CD4-positive, alpha-beta T cell treated with Interleukin-4 for 4 hours (primary cell): ENCODE results near the gene TBX4.

Source experiments
- DNase-seq: peaks from one replicate; pipeline ENCODE4 v3.0.0-alpha.2; 2020

TBX4 gene

GRCh38 chr17:61455324-61456060 is 3.3 kb downstream of the TBX4 start:
- no peak for DNase-seq

DNA sequence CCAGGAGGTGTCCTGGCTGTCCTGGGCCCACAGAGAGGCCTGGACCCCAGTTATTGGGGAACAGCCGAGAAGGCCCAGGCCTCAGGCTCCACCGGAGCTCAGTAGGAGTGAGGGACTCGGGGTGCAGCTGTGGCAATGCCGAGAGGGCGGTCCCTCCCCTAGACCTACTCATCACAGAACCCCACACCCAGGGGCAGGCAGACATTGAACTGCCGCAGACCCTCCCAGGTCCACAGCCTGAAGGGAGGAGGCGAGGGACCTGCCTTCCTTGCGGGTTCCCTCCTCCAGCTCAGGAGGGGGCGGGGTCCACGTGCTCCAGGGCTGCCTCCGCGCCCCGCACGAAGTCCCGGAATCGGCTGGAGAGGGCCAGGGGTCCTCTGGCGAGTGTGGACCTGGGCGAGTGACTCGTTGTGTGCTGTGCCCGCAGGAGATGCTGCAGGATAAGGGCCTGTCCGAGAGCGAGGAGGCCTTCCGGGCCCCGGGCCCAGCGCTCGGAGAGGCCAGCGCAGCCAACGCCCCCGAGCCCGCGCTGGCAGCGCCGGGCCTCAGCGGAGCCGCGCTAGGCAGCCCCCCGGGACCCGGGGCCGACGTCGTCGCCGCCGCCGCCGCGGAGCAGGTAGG is 3.9 kb downstream of the TBX4 start:
- DNase-seq, result no peak

DNA sequence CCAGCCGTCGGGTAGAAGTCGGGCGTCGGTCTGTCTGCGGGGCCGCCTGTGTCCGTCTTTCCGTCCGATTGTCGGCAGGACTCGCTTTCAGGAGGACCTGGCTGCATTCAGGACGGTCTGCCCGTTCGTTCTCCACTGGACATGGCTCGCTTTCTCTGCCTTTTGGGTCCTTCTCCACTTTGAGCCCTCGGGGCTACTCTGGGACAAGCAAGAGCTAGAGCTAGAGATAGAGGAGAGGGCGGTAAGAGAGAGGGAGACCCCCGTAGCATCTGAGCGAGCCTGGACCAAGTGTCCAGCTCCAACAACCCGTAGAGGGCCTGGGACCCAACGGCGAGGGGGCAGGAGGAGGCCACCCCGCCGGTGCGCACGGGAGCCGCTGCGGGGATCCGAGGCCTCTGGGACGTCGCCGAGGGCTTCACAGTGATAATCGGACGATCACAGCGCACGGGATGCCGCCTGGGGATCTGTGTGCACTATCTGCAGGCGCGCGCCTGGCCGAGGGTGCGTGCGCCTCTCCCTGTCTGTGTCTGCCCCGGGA is 4.5 kb downstream of the TBX4 start:
- DNase-seq, result no peak

DNA sequence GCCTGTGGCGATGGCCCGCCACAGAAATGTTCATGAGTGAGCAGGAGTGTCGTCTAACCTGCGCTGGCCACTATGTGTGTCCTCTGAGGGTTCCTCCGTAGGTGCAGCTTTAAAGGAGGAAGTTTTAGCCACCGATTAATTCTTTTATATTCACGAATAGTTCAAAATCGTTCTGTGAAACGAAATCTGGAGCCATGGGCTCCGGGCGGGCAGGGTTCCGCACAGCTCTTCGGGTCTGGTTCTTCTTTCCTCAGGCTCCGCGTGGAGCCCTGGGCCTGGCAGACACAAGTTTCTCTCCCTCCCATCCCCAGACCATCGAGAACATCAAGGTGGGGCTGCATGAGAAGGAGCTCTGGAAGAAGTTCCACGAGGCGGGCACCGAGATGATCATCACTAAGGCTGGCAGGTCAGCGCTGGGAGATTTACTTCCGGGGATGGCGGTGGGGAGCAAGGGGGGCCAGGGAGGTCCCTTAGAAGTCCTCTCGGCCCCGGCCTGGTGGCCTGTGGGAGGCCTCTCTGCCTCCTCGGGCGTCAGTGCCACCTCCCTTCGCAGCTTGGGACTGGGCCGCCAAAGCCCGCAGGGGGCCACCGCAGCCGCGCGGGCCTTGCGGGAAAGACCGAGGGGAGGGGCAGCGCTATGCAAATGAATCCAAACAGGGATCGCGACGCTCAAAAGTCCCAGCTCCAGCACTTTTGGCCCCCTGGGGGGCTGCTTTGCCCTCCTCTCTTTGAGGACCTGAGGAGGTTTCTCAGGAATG is 5.2 kb downstream of the TBX4 start:
- no peak for DNase-seq

GRCh38 chr17:61458000-61458399 is 5.8 kb downstream of the TBX4 start:
- DNase-seq, result no peak

- no peak for DNase-seq
Observed at GRCh38 chr17:61458421-61459141, 6.4 kb downstream of the TBX4 start.

DNA sequence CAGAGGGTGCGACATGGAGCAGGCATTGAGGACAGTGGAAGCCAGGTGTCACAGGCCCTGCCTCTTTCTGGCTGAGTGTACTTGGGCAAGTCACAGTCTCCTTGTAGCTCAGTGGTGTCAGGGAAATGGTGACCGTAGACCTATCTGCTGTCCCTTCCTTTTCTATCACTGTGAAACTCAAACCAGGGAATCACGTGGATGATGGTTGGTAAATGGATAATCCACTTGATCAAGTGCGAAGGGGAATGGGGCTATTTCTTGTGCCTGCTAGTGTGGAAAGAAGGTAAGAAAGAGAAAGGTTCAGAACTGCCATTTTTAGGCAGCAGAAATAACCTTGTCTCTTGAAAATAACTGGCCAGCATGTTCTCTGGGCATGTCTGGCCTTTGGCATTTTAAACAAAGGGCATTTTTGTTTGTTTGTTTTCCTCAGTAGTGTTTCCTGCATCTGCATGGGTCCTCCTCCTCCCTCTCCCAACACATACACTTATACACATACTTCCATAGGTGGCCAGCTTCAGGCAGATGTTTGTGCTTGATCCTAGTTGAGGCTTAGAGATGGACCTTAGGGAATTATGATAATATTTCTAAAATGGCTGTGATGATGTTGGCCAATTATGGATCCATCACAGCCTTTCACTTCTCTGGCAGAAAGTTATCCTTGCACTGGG is 7.1 kb downstream of the TBX4 start:
- DNase-seq, result no peak

DNA sequence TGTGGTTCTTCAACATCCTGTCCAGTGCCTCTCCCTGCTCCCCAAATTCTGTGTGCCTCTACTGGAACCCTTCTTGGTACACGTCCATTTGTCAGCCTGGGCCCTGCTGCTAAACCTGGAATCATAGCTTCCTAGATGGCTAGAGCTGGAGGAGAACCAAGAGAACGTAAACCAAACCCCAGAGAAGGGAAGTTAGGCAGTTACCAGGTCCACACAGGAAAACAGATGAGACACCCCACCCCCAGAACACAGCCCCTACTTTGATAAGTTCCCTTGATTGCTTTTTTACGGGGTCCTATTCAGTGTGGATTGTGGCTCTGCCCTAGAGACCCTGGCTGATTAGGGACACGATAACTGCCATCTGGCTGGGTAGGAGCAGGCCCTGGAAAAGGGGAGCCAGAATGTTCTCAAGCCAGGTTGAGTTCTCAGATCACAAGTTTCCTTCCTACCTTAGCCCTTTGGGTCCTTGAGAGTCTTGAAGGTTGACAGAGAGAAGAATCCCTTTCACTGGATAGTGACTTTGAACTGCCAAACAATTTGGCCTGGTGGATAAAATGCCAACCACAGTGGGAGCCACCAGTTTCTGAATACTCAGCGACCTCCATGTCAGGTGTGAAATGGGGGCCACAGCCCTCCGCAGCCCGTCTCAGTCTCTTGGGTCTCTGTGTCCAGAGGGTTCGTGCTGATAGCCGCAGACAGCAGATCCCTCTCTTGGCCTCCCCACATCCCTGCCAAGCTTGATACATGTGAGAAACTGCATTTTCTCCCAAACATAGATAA is 7.9 kb downstream of the TBX4 start:
- DNase-seq, result no peak

DNA sequence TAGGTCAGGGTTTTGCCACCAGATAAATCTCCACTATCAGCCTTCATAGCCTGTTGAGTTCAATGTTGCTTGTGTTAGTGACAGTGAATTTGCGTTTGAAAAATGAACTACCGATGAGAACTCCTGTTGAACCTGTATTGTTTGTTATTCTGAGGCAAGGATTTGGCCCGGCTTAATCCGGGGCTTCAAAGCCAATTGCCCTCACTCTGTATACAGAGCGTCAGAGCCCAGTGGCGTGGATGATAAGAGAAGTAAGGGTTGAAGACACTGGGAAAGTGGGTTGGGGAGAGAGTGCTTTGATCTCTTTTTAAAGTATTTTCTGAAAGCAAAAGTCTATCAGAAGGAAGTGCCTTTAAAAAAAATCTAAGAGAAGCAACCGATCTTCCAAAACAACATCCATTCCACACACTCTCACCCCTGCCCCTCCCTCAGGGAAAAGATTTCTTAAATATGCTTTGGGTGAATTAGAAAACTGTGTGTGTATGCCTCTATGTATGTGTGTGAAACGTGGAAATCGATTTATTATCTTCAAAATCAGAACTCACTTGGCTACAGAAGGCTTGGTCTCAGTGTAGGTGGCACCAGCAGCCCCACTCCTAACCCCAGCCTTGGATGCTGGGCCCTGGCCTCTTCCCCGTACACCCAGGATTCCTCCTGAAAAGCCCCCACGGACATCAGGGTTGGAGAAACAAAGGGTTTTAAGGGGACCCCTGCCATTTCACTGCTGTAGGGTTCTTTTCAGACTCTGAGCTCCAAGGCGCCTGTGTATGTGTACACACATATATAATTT is 8.8 kb downstream of the TBX4 start:
- no peak for DNase-seq

DNA sequence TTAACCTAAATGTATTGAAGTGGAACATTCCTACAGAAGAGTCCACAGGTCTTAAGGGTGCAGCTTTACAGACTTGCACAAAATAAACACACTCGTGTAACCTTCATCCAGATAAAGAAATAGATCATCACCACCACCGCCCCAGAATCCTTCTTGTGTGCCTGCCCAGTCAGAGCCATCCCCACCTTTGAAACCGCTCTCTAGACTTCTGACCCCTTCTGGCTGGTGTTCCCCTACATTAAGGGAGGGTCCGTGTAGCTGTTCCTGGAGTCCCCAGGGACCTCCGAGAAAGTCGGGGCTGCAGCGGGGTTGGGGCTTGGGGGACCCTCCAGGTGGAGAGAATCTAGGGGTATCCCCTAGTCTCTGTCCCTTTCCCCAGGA is 9.4 kb downstream of the TBX4 start:
- no peak for DNase-seq

DNA sequence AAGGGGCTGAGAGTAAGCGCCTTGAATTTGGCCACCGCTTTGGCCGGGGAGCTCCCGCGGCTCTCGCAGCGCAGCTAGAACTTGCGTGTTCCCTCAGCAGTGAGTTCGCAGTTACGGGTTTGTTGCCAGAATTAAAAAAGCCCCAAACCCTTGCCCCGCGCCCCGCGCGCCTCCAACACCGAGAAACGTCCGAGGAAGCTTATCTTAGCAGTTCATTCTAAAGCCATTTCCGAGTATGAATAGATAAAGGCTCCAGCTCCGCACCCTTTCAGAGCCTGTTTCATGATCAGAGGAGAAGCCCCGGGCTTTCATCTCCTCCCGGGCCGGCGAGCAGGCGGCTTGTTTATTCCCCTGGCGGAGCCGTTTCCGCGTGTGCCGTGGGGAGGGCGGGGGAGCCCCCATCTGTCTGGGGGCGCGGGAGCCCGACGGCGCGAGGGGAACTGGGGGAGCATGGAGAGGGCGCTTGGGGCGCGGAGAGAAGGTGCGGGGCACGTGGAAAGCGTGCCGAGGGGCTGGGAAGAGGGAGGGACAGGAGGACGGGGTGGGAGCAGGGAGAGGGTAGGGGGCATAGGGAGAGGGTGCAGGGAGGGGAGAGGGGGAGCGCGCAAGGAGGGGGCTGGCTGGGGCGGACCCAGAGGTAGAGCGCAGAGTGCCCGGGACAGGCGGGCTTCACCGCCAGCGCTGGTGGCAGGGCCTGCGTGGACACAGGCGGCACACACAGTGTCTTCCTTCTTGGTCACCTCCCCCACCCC is 9.9 kb downstream of the TBX4 start:
- no peak for DNase-seq

DNA sequence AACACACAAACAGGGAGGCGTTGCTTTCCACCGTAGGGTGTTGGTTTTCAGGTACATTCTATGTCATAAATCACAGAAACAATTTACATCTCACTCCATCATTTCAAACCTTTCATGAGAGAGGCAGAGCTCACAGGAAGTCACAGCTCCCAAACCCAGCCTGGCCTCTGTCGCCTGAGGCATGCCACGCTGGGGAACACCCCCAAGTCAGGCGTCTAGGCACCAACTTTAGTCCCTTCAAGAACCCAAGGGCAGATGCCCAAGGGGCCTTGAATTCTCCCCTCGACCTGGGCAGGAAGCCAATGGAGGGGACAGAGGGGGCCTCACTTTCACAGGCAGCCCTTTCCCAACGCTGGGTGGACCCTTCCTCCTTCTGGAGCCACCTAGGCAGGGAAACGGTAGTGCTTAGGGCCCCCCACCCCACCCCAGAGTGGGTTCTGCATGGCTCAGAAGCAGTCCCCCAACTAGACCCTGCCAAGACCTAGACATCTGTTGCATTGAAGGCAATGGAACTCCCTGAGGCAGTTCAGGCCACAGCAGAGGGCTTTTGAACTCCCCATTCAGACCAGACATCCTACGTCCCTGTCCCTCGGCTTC is 10.6 kb downstream of the TBX4 start:
- DNase-seq, result no peak

DNA sequence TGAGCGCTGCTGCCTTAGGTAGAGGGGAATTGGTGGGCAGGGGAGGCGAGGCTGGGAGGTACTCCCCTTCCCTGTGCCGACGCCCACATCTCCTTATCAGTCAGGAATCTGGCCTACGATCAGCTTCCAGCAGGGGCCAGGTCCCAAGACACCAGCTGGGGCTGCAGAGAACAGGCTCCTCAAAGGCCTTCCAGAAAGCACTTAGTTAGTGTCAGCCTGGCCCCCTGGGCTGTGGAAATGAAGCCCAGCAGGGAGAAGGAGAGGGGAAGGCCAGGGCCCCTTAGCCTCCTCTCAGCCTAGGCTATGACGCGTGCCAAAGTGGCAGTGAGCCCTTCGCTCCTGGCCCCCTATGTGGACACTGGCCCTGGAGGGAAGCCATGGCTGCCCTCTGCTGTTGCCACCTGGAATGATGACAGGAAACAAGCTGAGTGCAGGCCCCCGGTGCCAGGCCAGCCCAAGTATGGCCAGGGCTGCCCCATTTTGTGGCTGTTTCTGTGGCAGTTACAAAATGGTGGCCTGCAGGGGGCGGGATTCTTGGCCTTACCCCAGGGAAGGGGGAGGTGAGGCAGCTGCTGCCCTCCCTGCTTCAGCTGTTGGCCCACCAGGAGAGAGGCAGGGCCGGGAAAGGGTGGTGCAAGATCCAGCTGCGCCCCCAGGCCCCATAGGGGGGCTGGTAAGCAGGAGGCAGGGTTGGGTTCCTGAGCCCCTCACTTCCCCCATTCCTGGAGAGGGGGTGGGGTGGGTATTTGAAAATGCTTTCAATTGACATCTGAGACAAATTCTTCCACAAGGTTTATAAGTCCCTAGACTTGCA is 11.3 kb downstream of the TBX4 start:
- DNase-seq, result no peak

DNA sequence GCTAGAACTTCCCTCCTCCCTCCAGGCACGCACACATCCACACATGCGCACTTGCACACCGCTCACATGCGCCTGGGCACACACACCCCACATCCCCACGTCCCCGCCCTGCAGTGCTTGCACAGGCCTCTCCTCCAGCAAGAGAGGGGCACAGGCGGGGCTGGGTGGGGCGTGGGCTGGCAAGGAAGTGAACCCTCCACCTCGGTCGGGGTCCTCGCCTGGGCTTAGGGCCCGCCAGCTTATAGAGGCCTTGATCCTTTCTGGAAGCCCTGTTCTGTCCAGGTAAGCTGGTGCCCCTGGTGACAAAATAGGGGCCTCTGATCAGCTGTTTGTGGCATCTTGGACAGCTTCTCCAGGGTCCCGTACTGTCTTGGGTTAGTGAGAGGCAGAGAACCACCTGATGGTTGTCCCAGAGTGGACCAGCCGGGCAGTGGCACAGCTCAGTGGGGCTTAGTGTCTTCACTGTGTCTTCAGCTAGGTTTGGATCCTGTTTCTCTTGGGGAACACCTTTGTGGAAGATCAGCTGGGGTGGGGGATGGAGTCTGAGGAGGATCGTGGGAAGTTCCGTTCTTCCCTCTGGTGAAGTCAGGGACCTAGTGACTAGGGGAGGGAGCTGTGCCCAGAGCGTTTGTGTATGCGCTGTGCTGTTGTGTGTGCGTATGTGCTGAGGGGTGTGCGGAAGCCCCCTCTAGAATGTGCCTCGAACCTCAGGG is 12.1 kb downstream of the TBX4 start:
- DNase-seq, result no peak

DNA sequence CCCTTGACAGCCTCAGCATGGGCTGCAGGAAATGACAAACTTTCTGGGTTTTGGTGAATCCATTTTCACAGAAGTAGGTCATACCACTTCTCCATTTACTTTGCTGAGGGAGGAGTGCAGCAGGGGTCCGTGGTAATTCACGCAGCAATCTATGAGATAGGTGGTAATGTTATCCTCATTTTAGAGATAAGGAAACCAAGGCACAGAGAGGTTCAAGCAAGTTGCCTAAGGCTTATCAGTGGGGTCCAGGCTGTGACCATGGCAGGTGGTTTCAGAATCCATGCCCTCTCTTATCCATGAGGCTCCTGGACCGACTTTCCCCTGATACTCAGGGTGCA is 12.6 kb downstream of the TBX4 start:
- DNase-seq, result no peak

DNA sequence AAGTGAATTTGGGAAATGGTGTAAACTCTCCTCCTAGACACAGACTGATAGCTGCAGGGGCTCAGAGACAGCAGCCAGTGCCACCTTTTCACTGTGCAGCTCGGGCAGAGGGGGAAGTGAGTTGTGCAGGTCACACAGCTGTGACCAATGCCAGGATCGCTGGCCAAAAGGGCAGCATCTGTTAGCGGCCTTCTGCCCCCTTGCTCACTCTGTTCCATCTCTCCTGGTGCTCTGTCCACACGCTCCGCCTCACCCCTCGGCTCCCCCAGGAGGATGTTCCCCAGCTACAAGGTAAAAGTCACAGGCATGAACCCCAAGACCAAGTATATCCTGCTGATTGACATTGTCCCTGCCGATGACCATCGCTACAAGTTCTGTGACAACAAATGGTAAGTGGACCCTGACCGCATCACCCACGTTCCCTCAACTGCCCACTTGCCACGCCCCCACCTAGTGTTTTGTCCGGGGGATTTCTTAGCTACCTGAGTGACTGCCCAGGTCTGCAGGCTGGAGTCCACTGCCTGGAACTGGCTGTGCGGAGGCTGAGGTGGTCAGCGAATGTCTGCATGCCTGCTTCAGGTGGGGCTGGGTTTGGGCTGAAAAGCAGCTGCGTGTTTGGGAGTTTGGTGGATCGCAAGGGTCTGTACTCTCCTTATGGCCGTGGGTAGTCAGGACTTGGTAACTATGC is 13.5 kb downstream of the TBX4 start:
- no peak for DNase-seq

GRCh38 chr17:61466246-61466645 is 14.0 kb downstream of the TBX4 start:
- DNase-seq, result no peak
